Body of pancreas (tissue), 4 donors: ENCODE data around the gene KCNMB4. TPM values are rescaled to one million over a fixed set of nuclear protein-coding genes. Genes with fewer than 3 reads are reported as not detected.

Source experiments
- ATAC-seq: fragments of 150-250 bp; one replicate; pipeline ENCODE4 v1.9.1; 2016
- DNase-seq, 4 donors: peaks; one replicate each; pipeline ENCODE4 v3.0.0-alpha.2; 2019
- H3K27ac ChIP-seq, 4 donors: fragments of 200-600 bp; sonication (generic); 1 replicate in 3 of 4; 2 replicates in 1 of 4; pipeline versions ENCODE4 v1.5.1 to v1.6.1; 2016 to 2019; ENCODE audit warnings: mild to moderate bottlenecking in 1 of 4, mixed read lengths in 1 of 4, moderate library complexity in 1 of 4
- H3K27me3 ChIP-seq, 2 donors: fragments of 200-600 bp; sonication (generic); one replicate each; pipeline ENCODE4 v1.6.0; 2016; ENCODE audit warnings: mild to moderate bottlenecking in 1 of 2
- H3K36me3 ChIP-seq, 2 donors: fragments of 200-600 bp; sonication (generic); replicated peaks in 1 of 2; 2 replicates each; pipeline ENCODE4 v1.5.1; 2016; ENCODE audit warnings: low read depth in 2 of 2; ENCODE audit not compliant: insufficient read depth in 1 of 2
- H3K4me1 ChIP-seq: fragments of 200-600 bp; sonication (generic); one replicate; pipeline ENCODE4 v1.6.0; 2016
- H3K4me3 ChIP-seq, 2 donors: fragments of 200-600 bp; sonication (generic); 1 replicate in 1 of 2; 2 replicates in 1 of 2; pipeline ENCODE4 v1.5.1; 2016 to 2019
- H3K9me3 ChIP-seq, 3 donors: fragments of 200-600 bp; sonication (generic); 1 replicate in 2 of 3; 2 replicates in 1 of 3; pipeline ENCODE4 v1.5.1; 2016
- POLR2A ChIP-seq, 3 donors: fragments of 450-650 bp; IDR thresholded peaks; one replicate each; pipeline ENCODE4 v1.6.1; 2016; ENCODE audit warnings: antibody characterized with exemption in 3 of 3, mild to moderate bottlenecking in 2 of 3
- WGBS, 2 donors: methylation state at CpG; one replicate each; pipeline ENCODE4 v1.1.5; 2017; 5-methylcytosine and 5-hydroxymethylcytosine counted together
- intact Hi-C: fragments of 100-400 bp; cut with DNase I; formaldehyde crosslinking; loops from one replicate; pipeline ENCODE4 v1.15.1; 2023
- total RNA-seq, 2 donors: library from RNA; depleted of rRNA; stranded (reverse); fragments of >200 nt; gene quantifications; one replicate each; pipeline ENCODE4 v1.1.0, GENCODE V29; 2016
- TF ChIP-seq, protein P1 (sequence below), 7 experiments: fragments of 450-650 bp in 4 of 7; fragments of 200-600 bp in 3 of 7; sonication (generic) in 3 of 7; IDR thresholded peaks; one replicate each; pipeline ENCODE4 v1.5.1; 2016 to 2019; ENCODE audit warnings: antibody characterized with exemption in 7 of 7

Gene KCNMB4
- total RNA-seq, 2 donors from 2014 or later = 0.33 to 1.6 TPM

DNA sequence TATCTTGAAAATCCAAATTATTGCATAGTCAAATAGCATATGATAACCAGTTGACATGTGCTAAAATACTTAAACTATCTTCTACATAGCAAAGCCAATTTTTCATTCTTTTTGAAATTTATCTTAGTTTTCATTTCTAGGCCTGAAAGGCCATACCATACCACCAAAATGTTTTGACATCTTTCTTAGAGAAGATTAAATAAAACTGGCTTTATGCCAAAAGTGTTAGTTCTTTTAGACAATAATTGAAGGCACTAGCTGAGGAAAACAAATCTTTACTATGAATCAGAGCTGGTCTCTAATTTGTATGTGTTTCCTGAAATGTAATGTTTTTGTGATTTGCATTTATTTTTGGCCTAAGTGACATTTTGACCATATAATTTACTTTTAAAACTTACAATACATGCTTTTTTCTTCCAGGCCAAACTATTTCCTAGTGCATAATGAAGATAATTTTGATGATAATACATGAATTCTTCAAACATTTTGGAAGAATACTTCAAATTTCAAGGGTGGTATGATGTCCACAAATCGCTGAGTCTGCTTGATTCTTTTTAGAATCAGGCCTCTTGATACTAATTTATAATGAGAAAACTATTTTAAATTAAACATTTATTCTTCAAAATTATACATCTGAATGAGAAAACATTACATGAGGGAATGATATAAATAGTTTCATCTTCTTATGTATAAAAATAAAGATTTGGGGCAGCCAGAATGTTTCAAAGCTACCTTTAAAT lies 6.5 kb upstream of the KCNMB4 start:
- no peak overlapping the region for H3K4me3 ChIP-seq
- H3K36me3 ChIP-seq = peaks cover 0 to 2% of the 10 kb centered on the region in 2 donors
- no peak overlapping the region for H3K27ac ChIP-seq
- H3K9me3 ChIP-seq = peaks cover 0 to 3% (median 0%) of the 10 kb centered on the region in 3 donors
- intact Hi-C loops = no loop called here
- no peak for TF ChIP-seq POLR2A (IDR thresholded peaks at IDR 0.05)
- TF ChIP-seq, protein P1, sequence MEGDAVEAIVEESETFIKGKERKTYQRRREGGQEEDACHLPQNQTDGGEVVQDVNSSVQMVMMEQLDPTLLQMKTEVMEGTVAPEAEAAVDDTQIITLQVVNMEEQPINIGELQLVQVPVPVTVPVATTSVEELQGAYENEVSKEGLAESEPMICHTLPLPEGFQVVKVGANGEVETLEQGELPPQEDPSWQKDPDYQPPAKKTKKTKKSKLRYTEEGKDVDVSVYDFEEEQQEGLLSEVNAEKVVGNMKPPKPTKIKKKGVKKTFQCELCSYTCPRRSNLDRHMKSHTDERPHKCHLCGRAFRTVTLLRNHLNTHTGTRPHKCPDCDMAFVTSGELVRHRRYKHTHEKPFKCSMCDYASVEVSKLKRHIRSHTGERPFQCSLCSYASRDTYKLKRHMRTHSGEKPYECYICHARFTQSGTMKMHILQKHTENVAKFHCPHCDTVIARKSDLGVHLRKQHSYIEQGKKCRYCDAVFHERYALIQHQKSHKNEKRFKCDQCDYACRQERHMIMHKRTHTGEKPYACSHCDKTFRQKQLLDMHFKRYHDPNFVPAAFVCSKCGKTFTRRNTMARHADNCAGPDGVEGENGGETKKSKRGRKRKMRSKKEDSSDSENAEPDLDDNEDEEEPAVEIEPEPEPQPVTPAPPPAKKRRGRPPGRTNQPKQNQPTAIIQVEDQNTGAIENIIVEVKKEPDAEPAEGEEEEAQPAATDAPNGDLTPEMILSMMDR (IDR thresholded peaks at IDR 0.05) = no peak
- ATAC-seq (no peak), DNase-seq (no peak)
- peaks cover 0 to 6% of the 10 kb centered on the region in 2 donors for H3K27me3 ChIP-seq
- WGBS, 2 donors = 97 to 100% methylated on average over 1 of the region's 1 CpG
- H3K4me1 ChIP-seq = no peaks in the 10 kb centered on the region

DNA sequence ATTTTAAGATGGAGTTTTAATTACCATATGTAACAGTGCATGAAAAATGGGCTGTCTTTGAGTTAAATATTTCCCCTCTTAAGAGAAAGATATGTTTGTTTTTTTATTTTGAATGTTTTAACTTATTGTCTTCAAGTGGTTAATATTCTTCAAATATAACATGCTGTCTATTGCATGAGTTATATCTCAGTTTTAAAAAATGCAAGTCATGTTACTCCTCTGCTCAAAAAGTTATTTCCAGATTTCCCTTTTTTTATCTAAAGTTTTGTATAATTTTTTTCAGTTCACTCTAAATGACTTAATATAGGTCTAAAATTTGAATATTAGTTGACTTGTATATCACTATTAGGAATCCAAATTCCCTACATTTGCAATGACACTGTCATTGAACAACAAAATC lies 5.9 kb upstream of the KCNMB4 start:
- Histone ChIP-seq H3K27me3 (peaks cover 0 to 9% of the 10 kb centered on the region in 2 donors), H3K9me3 (peaks cover 0 to 3% (median 0%) of the 10 kb centered on the region in 3 donors), H3K36me3 (no peaks in the 10 kb centered on the region), H3K4me1 (peaks cover 4% of the 10 kb centered on the region), H3K27ac (no peak overlapping the region), H3K4me3 (no peak overlapping the region)
- DNase-seq = no peak
- intact Hi-C loops = no loop called here
- no peak for ATAC-seq
- TF ChIP-seq POLR2A (IDR thresholded peaks at IDR 0.05) = no peak
- TF ChIP-seq, protein P1 (IDR thresholded peaks at IDR 0.05) = no peak

DNA sequence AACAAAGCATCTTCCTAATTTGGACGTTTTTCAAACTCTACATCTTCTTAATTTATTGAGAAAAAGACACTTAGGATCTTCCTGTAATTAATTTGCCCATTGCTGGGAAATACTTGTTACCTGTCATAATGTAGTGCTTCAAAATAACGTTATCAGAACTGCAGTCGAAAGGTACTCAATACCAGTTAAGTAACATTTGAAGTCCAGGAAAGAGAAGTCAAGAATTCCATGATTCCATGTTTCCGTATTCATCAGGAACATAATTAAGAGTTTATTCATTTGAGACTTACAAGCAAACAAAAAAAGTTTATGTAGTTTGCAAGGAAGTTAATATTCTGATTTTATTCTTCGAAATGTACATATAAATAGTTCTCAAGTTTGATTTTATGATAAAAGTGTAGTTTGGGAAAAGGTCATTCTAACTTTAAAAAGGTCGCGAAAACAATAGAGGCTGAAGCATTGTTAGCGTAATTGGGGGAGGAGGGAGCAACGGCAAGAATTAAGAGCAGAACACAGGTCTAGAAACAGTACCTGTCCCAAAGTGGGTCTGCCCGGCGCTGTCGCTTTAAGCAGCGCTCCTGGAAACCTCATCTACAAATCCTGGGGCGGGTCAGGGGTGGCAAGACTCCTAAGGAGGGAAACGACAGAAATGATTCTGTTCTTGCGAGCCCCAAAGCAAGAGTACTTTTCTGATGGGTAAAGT lies 1.2 kb upstream of the KCNMB4 start:
- intact Hi-C loops = no loop called here
- Histone ChIP-seq H3K4me3 (no peak overlapping the region), H3K27me3 (peaks cover 0 to 11% of the 10 kb centered on the region in 2 donors), H3K4me1 (peaks cover 24% of the 10 kb centered on the region), H3K27ac (no peak overlapping the region), H3K36me3 (no peaks in the 10 kb centered on the region), H3K9me3 (peaks cover 0 to 3% (median 0%) of the 10 kb centered on the region in 3 donors)
- DNase-seq (no peak), ATAC-seq (no peak)
- 14 to 16% methylated on average over 16 of the region's 16 CpGs for WGBS, 2 donors
- no peak for TF ChIP-seq POLR2A (IDR thresholded peaks at IDR 0.05)
- TF ChIP-seq, protein P1 (IDR thresholded peaks at IDR 0.05) = no peak

DNA sequence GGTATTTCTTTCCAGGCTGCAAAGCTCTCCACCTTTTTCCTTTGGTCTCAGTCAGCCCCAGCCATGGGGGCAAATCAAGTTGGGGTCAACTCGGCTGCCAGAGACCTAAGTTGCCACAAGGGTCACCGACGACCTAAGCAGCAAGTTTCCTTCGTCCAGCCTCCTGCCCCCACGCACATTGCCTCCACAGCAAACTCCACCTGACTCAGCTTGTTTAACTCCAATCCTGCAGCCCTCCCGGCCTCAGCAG lies 767 bp upstream of the KCNMB4 start:
- DNase-seq (no peak), ATAC-seq (no peak)
- Histone ChIP-seq H3K4me1 (peaks cover 24% of the 10 kb centered on the region), H3K27me3 (peaks cover 0 to 11% of the 10 kb centered on the region in 2 donors), H3K4me3 (peak overlapping the region in 1 of 2 donors; percentile 93), H3K27ac (no peak overlapping the region), H3K36me3 (no peaks in the 10 kb centered on the region), H3K9me3 (peaks cover 0 to 3% (median 0%) of the 10 kb centered on the region in 3 donors)
- intact Hi-C loops = no loop called here
- 1 to 3% methylated on average over 6 of the region's 6 CpGs for WGBS, 2 donors
- TF ChIP-seq POLR2A (IDR thresholded peaks at IDR 0.05) = no peak
- TF ChIP-seq, protein P1 (IDR thresholded peaks at IDR 0.05) = no peak
